IgD-negative memory B cell (primary cell): Measurements from ENCODE around the gene CPA1. TPM values are rescaled to one million over a fixed set of nuclear protein-coding genes. Genes with fewer than 3 reads are reported as not detected.
A peak's percentile ranks its signal among the peaks of the same experiment; 100 is the strongest.
"Not testable (repeated sequence)": the region's sequence is repeated elsewhere in the genome, so short reads cannot be mapped to it uniquely, and the experiment has no call there.

Experiments used
- H3K27ac Mint-ChIP-seq, 3 donors: one replicate each; pipeline ENCODE4 v1.8.0; 2020 to 2022; ENCODE audit warnings: mild to moderate bottlenecking in 3 of 3, mixed read lengths in 3 of 3, moderate library complexity in 1 of 3
- H3K27me3 Mint-ChIP-seq: one replicate; pipeline ENCODE4 v1.8.0; 2021; ENCODE audit warnings: mixed read lengths
- H3K36me3 Mint-ChIP-seq: one replicate; pipeline ENCODE4 v1.8.0; 2020; ENCODE audit warnings: mild to moderate bottlenecking, mixed read lengths
- H3K4me1 Mint-ChIP-seq, 3 donors: one replicate each; pipeline ENCODE4 v1.8.0; 2020 to 2022; ENCODE audit warnings: mixed read lengths in 3 of 3, mild to moderate bottlenecking in 1 of 3
- H3K4me3 Mint-ChIP-seq, 4 donors: one replicate each; pipeline ENCODE4 v1.8.0; 2020 to 2022; ENCODE audit warnings: mild to moderate bottlenecking in 4 of 4, mixed read lengths in 4 of 4, moderate library complexity in 3 of 4
- H3K9me3 Mint-ChIP-seq, 3 donors: one replicate each; pipeline ENCODE4 v1.8.0; 2020 to 2021; ENCODE audit warnings: mixed read lengths in 3 of 3, mild to moderate bottlenecking in 1 of 3
- polyA plus RNA-seq: library from polyadenylated mRNA; unstranded; fragments of 300-500 nt; fragmentation: Illumina TruSeq; gene quantifications from one replicate; pipeline ENCODE4 v1.2.3, GENCODE V29; 2021

Gene CPA1
- polyA plus RNA-seq, 1 donor from 2014 or later = not detected

GRCh38 chr7:130376461-130376860 is 3.8 kb upstream of the CPA1 start:
- H3K9me3 Mint-ChIP-seq, H3K4me1 Mint-ChIP-seq, H3K27me3 Mint-ChIP-seq, H3K4me3 Mint-ChIP-seq, H3K27ac Mint-ChIP-seq, H3K36me3 Mint-ChIP-seq: not testable (repeated sequence)

GRCh38 chr7:130377178-130377577 is 3.1 kb upstream of the CPA1 start:
- Mint-ChIP-seq H3K4me3 (no peak overlapping the region), H3K27ac (no peak overlapping the region), H3K27me3 (peaks cover 2% of the 10 kb centered on the region), H3K36me3 (no peaks in the 10 kb centered on the region), H3K9me3 (peaks cover 2 to 7% (median 5%) of the 10 kb centered on the region in 3 donors), H3K4me1 (no peaks in the 10 kb centered on the region)

- Mint-ChIP-seq H3K4me3 (no peak overlapping the region), H3K36me3 (no peaks in the 10 kb centered on the region), H3K27ac (no peak overlapping the region), H3K9me3 (peaks cover 2 to 7% (median 5%) of the 10 kb centered on the region in 3 donors), H3K27me3 (peaks cover 5% of the 10 kb centered on the region), H3K4me1 (no peaks in the 10 kb centered on the region)
Measured at GRCh38 chr7:130379019-130379418, 1.3 kb upstream of the CPA1 start.

GRCh38 chr7:130379532-130379920 is 768 bp upstream of the CPA1 start:
- H3K9me3 Mint-ChIP-seq = peaks cover 2 to 7% (median 5%) of the 10 kb centered on the region in 3 donors
- no peaks in the 10 kb centered on the region for H3K36me3 Mint-ChIP-seq
- H3K4me1 Mint-ChIP-seq = no peaks in the 10 kb centered on the region
- no peak overlapping the region for H3K4me3 Mint-ChIP-seq
- peaks cover 5% of the 10 kb centered on the region for H3K27me3 Mint-ChIP-seq
- no peak overlapping the region for H3K27ac Mint-ChIP-seq

GRCh38 chr7:130380861-130381455 is 664 bp downstream of the CPA1 start:
- Mint-ChIP-seq H3K9me3 (peaks cover 2 to 7% (median 5%) of the 10 kb centered on the region in 3 donors), H3K4me3 (no peak overlapping the region), H3K36me3 (no peaks in the 10 kb centered on the region), H3K27ac (no peak overlapping the region), H3K4me1 (no peaks in the 10 kb centered on the region), H3K27me3 (peaks cover 5% of the 10 kb centered on the region)

GRCh38 chr7:130381468-130382312 is 1.4 kb downstream of the CPA1 start:
- H3K9me3 Mint-ChIP-seq = peaks cover under 1% of the 10 kb centered on the region in 3 donors
- no peaks in the 10 kb centered on the region for H3K4me1 Mint-ChIP-seq
- peaks cover 1% of the 10 kb centered on the region for H3K36me3 Mint-ChIP-seq
- no peak overlapping the region for H3K27ac Mint-ChIP-seq
- peaks cover 5% of the 10 kb centered on the region for H3K27me3 Mint-ChIP-seq
- no peak overlapping the region for H3K4me3 Mint-ChIP-seq

GRCh38 chr7:130383187-130383980 is 3.1 kb downstream of the CPA1 start:
- H3K4me3 Mint-ChIP-seq = no peak overlapping the region
- peaks cover 2% of the 10 kb centered on the region for H3K36me3 Mint-ChIP-seq
- no peak overlapping the region for H3K27ac Mint-ChIP-seq

GRCh38 chr7:130384371-130384801 is 4.1 kb downstream of the CPA1 start:
- Mint-ChIP-seq H3K36me3 (peaks cover 2% of the 10 kb centered on the region), H3K4me1 (no peaks in the 10 kb centered on the region), H3K4me3 (no peak overlapping the region), H3K27ac (peak overlapping the region in 1 of 3 donors; percentile 62), H3K27me3 (peaks cover 5% of the 10 kb centered on the region), H3K9me3 (peaks cover 0 to 3% (median 2%) of the 10 kb centered on the region in 3 donors)

More at GRCh38 chr7:130383187-130383980, 3.1 kb downstream of the CPA1 start:
- H3K9me3 Mint-ChIP-seq = peaks cover 0 to 2% (median 0%) of the 10 kb centered on the region in 3 donors
- H3K4me1 Mint-ChIP-seq = no peaks in the 10 kb centered on the region
- H3K27me3 Mint-ChIP-seq = peaks cover 5% of the 10 kb centered on the region

GRCh38 chr7:130384841-130385599 is 4.7 kb downstream of the CPA1 start:
- peaks cover 2% of the 10 kb centered on the region for H3K36me3 Mint-ChIP-seq
- H3K4me3 Mint-ChIP-seq = no peak overlapping the region
- peak overlapping the region in 1 of 3 donors; percentile 62 for H3K27ac Mint-ChIP-seq
- no peaks in the 10 kb centered on the region for H3K4me1 Mint-ChIP-seq
- H3K9me3 Mint-ChIP-seq = peaks cover 0 to 3% (median 2%) of the 10 kb centered on the region in 3 donors
- H3K27me3 Mint-ChIP-seq = peaks cover 5% of the 10 kb centered on the region

GRCh38 chr7:130385600-130386066 is 5.3 kb downstream of the CPA1 start:
- Mint-ChIP-seq H3K27me3 (peaks cover 3% of the 10 kb centered on the region), H3K27ac (no peak overlapping the region), H3K4me3 (no peak overlapping the region), H3K36me3 (peaks cover 2% of the 10 kb centered on the region), H3K4me1 (no peaks in the 10 kb centered on the region), H3K9me3 (peaks cover 0 to 3% (median 2%) of the 10 kb centered on the region in 3 donors)

GRCh38 chr7:130386876-130387275 is 6.6 kb downstream of the CPA1 start:
- H3K9me3 Mint-ChIP-seq = peaks cover 0 to 3% (median 2%) of the 10 kb centered on the region in 3 donors
- peak overlapping the region in 1 of 4 donors; percentile 11 for H3K4me3 Mint-ChIP-seq
- peaks cover 2% of the 10 kb centered on the region for H3K27me3 Mint-ChIP-seq
- peaks cover 2% of the 10 kb centered on the region for H3K36me3 Mint-ChIP-seq
- H3K4me1 Mint-ChIP-seq = no peaks in the 10 kb centered on the region
- H3K27ac Mint-ChIP-seq = no peak overlapping the region

GRCh38 chr7:130387306-130387627 is 7.0 kb downstream of the CPA1 start:
- Mint-ChIP-seq H3K36me3 (peaks cover 2% of the 10 kb centered on the region), H3K27me3 (peaks cover 2% of the 10 kb centered on the region), H3K4me3 (no peak overlapping the region), H3K27ac (no peak overlapping the region), H3K4me1 (no peaks in the 10 kb centered on the region), H3K9me3 (peaks cover 0 to 3% (median 2%) of the 10 kb centered on the region in 3 donors)

- Mint-ChIP-seq H3K4me1 (no peaks in the 10 kb centered on the region), H3K27me3 (peaks cover 2% of the 10 kb centered on the region), H3K9me3 (peaks cover 0 to 3% (median 2%) of the 10 kb centered on the region in 3 donors), H3K4me3 (no peak overlapping the region), H3K27ac (no peak overlapping the region), H3K36me3 (peaks cover 2% of the 10 kb centered on the region)
Measured at GRCh38 chr7:130387628-130388403, 7.5 kb downstream of the CPA1 start.

GRCh38 chr7:130388671-130389070 is 8.4 kb downstream of the CPA1 start:
- Mint-ChIP-seq H3K36me3 (peaks cover 2% of the 10 kb centered on the region), H3K27me3 (peaks cover under 1% of the 10 kb centered on the region), H3K4me3 (no peak overlapping the region), H3K9me3 (peaks cover 0 to 3% (median 2%) of the 10 kb centered on the region in 3 donors), H3K27ac (no peak overlapping the region), H3K4me1 (peaks cover 0 to 2% (median 0%) of the 10 kb centered on the region in 3 donors)
